PC-9 (cell line): ENCODE results near the gene ECE1.

Experiments
- CTCF ChIP-seq: fragments of 200-600 bp; sonication (generic); conservative IDR thresholded peaks from 2 replicates; pipeline ENCODE4 v1.6.1; 2017; ENCODE audit warnings: mixed run types, antibody characterized with exemption, mild to moderate bottlenecking, moderate library complexity
- EZH2 ChIP-seq: fragments of 200-600 bp; sonication (generic); IDR thresholded peaks from 2 replicates; pipeline ENCODE4 v1.8.0; 2017; ENCODE audit warnings: antibody characterized with exemption, low read depth

GRCh38 chr1:21297975-21298374 is 7.7 kb upstream of the ECE1 start:
- no peak for TF ChIP-seq EZH2
- no peak for TF ChIP-seq CTCF
